WERI-Rb-1 (cell line): ENCODE measurements around the gene BBS2.
A peak's percentile ranks its signal among the peaks of the same experiment; 100 is the strongest.

Experiments used
- DNase-seq: peaks from one replicate; pipeline ENCODE4 v3.0.0-alpha.2; 2020
- H3K27ac ChIP-seq: fragments of 250-450 bp; sonication (Bioruptor Pico); 2 replicates; pipeline ENCODE4 v1.5.1; 2020; ENCODE audit warnings: mild to moderate bottlenecking, moderate library complexity
- H3K27me3 ChIP-seq: fragments of 250-450 bp; sonication (Bioruptor Pico); 2 replicates; pipeline ENCODE4 v1.5.1; 2021; ENCODE audit warnings: mild to moderate bottlenecking, low read depth, moderate library complexity; ENCODE audit not compliant: insufficient read depth, severe bottlenecking
- H3K36me3 ChIP-seq: fragments of 250-450 bp; sonication (Bioruptor Pico); 2 replicates; pipeline ENCODE4 v1.5.1; 2020; ENCODE audit warnings: mild to moderate bottlenecking, moderate library complexity
- H3K4me3 ChIP-seq: 2 replicates; pipeline ENCODE4 v1.5.1; 2011; ENCODE audit warnings: low read depth, mild to moderate bottlenecking, control low read depth, low read length
- H3K9me3 ChIP-seq: fragments of 250-450 bp; sonication (Bioruptor Pico); 2 replicates; pipeline ENCODE4 v1.5.1; 2021; ENCODE audit warnings: mild to moderate bottlenecking, moderate library complexity; ENCODE audit not compliant: severe bottlenecking
- TF ChIP-seq, protein P1 (sequence below): IDR thresholded peaks from 2 replicates; pipeline ENCODE4 v1.5.1; 2011; ENCODE audit warnings: low read depth, mild to moderate bottlenecking, control low read depth, inconsistent platforms, low read length

BBS2 gene

DNA sequence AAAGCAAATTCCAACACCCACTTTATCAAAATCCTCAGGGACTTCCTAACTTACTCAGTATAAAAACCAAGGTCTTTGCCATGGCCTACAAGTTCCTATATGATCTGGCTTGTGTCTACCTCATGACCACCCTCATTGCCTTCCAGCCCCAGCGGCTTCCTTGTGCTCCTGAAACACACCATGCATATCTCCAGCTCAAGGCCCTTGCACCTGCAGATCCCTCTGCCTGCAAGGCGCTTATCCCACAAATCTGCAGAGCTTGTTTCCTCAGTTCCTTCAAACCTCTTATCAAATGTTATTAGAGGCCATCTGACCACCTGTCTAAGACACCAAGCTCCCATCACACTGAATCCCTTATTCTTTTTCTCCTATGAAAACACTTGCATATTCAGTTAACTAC is 2.6 kb downstream of the BBS2 start:
- H3K27ac ChIP-seq = peak overlapping the region; percentile 47; the same call in 1 of the 2 replicates
- TF ChIP-seq, protein P1, sequence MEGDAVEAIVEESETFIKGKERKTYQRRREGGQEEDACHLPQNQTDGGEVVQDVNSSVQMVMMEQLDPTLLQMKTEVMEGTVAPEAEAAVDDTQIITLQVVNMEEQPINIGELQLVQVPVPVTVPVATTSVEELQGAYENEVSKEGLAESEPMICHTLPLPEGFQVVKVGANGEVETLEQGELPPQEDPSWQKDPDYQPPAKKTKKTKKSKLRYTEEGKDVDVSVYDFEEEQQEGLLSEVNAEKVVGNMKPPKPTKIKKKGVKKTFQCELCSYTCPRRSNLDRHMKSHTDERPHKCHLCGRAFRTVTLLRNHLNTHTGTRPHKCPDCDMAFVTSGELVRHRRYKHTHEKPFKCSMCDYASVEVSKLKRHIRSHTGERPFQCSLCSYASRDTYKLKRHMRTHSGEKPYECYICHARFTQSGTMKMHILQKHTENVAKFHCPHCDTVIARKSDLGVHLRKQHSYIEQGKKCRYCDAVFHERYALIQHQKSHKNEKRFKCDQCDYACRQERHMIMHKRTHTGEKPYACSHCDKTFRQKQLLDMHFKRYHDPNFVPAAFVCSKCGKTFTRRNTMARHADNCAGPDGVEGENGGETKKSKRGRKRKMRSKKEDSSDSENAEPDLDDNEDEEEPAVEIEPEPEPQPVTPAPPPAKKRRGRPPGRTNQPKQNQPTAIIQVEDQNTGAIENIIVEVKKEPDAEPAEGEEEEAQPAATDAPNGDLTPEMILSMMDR = no peak
- H3K36me3 ChIP-seq = peaks cover 7% of the 10 kb centered on the region; the same call in 1 of the 2 replicates
- no peaks in the 10 kb centered on the region for H3K9me3 ChIP-seq
- no peak overlapping the region for H3K4me3 ChIP-seq
- no peaks in the 10 kb centered on the region for H3K27me3 ChIP-seq
- peak; percentile 68 for DNase-seq

DNA sequence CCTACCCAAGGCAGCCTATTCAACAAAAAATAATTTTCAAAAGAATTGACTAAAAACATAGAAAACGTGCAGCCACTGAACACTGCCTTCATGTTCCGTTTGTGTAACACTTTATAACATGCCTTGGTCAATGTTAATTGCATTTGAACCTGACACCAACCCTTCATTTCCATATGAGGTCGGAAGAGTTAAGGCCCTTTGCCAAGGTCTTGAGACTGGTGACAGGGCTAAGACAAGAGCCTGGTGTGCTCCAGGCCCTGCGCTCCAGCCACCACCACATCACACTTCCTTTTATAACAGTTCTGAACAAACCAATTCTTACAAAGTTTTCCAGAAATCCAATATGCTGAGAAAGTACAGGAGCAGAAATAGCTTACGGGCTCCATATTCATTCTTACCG is 4.2 kb downstream of the BBS2 start:
- no peak for DNase-seq
- H3K9me3 ChIP-seq = no peaks in the 10 kb centered on the region
- peaks cover 12% of the 10 kb centered on the region for H3K36me3 ChIP-seq
- no peaks in the 10 kb centered on the region for H3K27me3 ChIP-seq
- H3K4me3 ChIP-seq = no peak overlapping the region
- H3K27ac ChIP-seq = no peak overlapping the region
- TF ChIP-seq, protein P1 = no peak

DNA sequence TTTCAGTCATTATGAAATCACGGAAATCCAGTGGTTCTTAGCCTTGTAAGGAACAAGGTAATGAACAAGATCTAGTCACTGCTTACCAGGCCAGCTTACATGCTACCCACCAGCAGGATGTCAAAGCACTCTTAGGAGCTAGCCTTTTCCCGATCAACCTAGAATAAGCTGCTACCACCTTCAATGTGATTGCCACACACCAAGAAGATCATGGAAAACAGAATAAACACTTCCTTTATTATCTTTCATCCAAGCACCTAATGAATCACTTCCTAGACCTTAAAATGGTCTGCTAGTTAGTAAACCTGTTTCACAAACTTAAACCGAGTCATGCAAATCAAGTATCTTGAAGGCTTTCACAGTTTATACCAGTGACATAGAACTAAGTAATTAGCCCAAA is 5.0 kb downstream of the BBS2 start:
- Histone ChIP-seq H3K27ac (0 out of 2 replicates have a peak overlapping the region, but pooled peaks have one; percentile 1), H3K4me3 (no peak overlapping the region), H3K36me3 (peaks cover 12% of the 10 kb centered on the region), H3K9me3 (no peaks in the 10 kb centered on the region), H3K27me3 (no peaks in the 10 kb centered on the region)
- TF ChIP-seq, protein P1 = no peak
- DNase-seq = no peak

DNA sequence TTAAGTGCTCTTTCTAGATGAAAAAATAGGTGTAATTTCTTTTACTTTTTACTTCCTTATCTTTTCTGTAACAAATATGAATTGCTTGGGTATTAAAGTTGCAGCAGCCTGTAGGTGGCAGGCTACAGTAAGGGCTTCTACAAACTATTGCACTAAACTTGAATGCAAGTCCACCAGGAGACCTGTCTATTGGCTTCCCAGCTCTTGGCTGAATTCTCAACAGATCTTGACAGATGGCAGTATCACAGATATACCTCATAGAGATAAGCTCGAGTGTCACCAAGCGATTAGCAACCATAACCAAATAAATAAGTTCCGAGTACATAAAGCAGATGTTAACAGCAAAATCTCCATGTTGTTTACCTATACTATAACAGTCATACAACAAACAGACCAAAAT is 5.9 kb downstream of the BBS2 start:
- H3K4me3 ChIP-seq = no peak overlapping the region
- DNase-seq = peak; percentile 79
- no peaks in the 10 kb centered on the region for H3K27me3 ChIP-seq
- H3K9me3 ChIP-seq = no peaks in the 10 kb centered on the region
- TF ChIP-seq, protein P1 = peak; percentile 65
- H3K27ac ChIP-seq = 0 out of 2 replicates have a peak overlapping the region, but pooled peaks have one; percentile 1
- H3K36me3 ChIP-seq = peaks cover 15% of the 10 kb centered on the region

DNA sequence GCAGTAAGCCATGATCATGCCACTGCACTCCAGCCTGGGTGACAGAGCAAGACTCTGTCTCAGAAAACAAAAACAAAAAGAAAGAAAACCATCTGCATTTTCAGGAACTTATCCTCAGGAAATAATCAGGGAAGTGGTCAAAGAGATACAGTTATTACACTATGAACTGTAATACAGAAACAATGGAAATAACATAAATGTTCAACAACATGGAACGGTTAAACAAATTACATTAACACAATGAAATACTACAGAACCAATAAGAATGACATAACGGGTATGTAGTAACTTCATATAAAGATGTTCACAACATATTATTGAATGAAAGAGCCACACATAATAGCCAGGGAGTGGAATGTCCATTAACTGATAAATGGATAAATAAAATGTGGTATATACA is 6.7 kb downstream of the BBS2 start:
- Histone ChIP-seq H3K27me3 (no peaks in the 10 kb centered on the region), H3K4me3 (no peak overlapping the region), H3K36me3 (peaks cover 24% of the 10 kb centered on the region), H3K27ac (no peak overlapping the region), H3K9me3 (no peaks in the 10 kb centered on the region)
- TF ChIP-seq, protein P1 = no peak
- no peak for DNase-seq

DNA sequence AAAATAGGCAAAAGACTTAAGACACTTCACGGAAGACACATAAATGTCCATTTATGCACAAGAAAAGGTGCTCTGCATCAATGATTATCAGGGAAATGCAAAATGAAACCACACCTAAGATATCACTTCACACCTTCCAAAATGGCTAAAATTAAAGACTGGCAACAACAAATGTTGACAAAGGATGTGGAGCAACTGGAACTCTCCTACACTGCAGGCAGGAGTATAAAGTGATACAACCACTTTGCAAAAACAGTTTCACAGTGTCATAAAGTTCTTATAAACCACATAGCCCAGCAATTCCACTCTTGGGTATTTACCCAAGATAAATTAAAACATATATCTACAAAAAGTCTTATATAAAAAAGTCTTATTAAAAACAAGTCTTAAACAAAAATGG is 7.8 kb downstream of the BBS2 start:
- H3K9me3 ChIP-seq = no peaks in the 10 kb centered on the region

More for the DNA sequence above, 7.8 kb downstream of the BBS2 start:
- Histone ChIP-seq H3K4me3 (no peak overlapping the region), H3K27me3 (no peaks in the 10 kb centered on the region), H3K36me3 (peaks cover 30% of the 10 kb centered on the region), H3K27ac (no peak overlapping the region)
- TF ChIP-seq, protein P1 = no peak
- no peak for DNase-seq
